Measurements from ENCODE around the gene PSMD10. TPM values are rescaled to one million over a fixed set of nuclear protein-coding genes. Genes with fewer than 3 reads are reported as not detected.
A peak's percentile ranks its signal among the peaks of the same experiment; 100 is the strongest.

PSMD10 gene
- total and polyA plus RNA-seq, 8 donors, result 7.8 to 22.0 (median 12.9) TPM

- no peak for DNase-seq
- intact Hi-C loops (cut with DNase I), result no loop called here
- Histone ChIP-seq H3K9me3 (no peaks in the 10 kb centered on the region), H3K27me3 (no peaks in the 10 kb centered on the region), H3K4me3 (no peak overlapping the region), H3K27ac (no peak overlapping the region), H3K36me3 (no peaks in the 10 kb centered on the region), H3K4me1 (no peaks in the 10 kb centered on the region)
- 30 to 38% methylated on average over 1 of the region's 1 CpG for WGBS, 2 donors
- no peak for FAIRE-seq
- TF ChIP-seq, protein P1, sequence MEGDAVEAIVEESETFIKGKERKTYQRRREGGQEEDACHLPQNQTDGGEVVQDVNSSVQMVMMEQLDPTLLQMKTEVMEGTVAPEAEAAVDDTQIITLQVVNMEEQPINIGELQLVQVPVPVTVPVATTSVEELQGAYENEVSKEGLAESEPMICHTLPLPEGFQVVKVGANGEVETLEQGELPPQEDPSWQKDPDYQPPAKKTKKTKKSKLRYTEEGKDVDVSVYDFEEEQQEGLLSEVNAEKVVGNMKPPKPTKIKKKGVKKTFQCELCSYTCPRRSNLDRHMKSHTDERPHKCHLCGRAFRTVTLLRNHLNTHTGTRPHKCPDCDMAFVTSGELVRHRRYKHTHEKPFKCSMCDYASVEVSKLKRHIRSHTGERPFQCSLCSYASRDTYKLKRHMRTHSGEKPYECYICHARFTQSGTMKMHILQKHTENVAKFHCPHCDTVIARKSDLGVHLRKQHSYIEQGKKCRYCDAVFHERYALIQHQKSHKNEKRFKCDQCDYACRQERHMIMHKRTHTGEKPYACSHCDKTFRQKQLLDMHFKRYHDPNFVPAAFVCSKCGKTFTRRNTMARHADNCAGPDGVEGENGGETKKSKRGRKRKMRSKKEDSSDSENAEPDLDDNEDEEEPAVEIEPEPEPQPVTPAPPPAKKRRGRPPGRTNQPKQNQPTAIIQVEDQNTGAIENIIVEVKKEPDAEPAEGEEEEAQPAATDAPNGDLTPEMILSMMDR (IDR thresholded peaks at IDR 0.05), result no peak
- ATAC-seq, result no peak
Measured at GRCh38 chrX:108068121-108068520, 23.2 kb downstream of the PSMD10 start.

DNA sequence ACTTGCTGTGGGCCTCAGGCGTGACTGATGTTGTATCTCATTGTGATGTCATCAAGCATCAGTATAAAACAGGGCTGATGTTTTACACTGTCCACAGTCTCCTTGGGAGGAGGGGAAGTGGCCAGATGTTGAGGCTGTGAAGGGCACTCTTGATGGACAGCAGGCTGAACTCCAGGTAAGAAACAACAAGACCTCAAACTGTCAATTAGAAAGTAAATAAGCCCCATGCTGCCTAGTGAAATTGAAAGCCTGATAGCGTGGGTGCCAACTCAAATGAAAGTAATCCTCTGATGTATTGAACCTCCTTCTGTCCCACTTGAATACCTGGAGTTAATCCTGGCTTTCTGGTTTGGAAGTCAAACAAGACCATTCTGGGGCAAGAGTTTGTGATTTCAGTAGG lies 26.7 kb downstream of the PSMD10 start:
- intact Hi-C loops (cut with DNase I), result loop anchor here in 1 of 3 donors (5.0 kb wide), 1 partner anchor 37 kb away; no protein-coding TSS in a partner anchor
- no peaks in the 10 kb centered on the region for H3K27me3 ChIP-seq
- H3K36me3 ChIP-seq, result no peaks in the 10 kb centered on the region
- TF ChIP-seq, protein P1 (IDR thresholded peaks at IDR 0.05), result no peak
- WGBS, 2 donors, result 80 to 81% methylated on average over 2 of the region's 2 CpGs
- no peaks in the 10 kb centered on the region for H3K9me3 ChIP-seq
- DNase-seq, result no peak
- no peak overlapping the region for H3K4me3 ChIP-seq
- no peak for ATAC-seq
- H3K4me1 ChIP-seq, result no peaks in the 10 kb centered on the region
- H3K27ac ChIP-seq, result no peak overlapping the region
- FAIRE-seq, result no peak

DNA sequence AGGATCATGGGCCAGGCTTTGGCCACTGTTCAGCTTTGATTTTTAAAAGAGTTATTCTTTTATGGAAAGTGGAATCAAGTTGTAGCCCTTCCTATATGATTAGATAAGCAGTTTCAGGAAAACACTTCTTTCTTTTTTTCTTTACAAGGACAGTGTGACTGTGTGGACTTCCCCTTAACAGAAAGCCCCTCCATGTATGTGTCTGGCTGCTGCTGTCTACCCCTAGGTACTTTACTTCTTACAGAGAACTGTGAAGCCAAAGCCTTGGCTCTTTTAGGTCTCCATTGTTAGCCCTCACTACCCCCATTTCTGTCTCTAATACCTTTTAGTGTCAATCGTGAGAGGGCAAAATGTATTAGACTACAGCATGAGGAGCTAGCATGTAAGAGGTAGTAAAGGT lies 27.3 kb downstream of the PSMD10 start:
- Histone ChIP-seq H3K27me3 (no peaks in the 10 kb centered on the region), H3K36me3 (no peaks in the 10 kb centered on the region), H3K27ac (no peak overlapping the region), H3K4me3 (no peak overlapping the region), H3K9me3 (no peaks in the 10 kb centered on the region), H3K4me1 (no peaks in the 10 kb centered on the region)
- FAIRE-seq, result no peak
- no peak for ATAC-seq
- TF ChIP-seq, protein P1 (IDR thresholded peaks at IDR 0.05), result no peak
- intact Hi-C loops (cut with DNase I), result loop anchor here in 1 of 3 donors (5.0 kb wide), 1 partner anchor 37 kb away; no protein-coding TSS in a partner anchor
- 44 to 55% methylated on average over 1 of the region's 1 CpG for WGBS, 2 donors
- no peak for DNase-seq

GRCh38 chrX:108059801-108060200 lies 31.5 kb downstream of the PSMD10 start:
- 71 to 73% methylated on average over 1 of the region's 1 CpG for WGBS, 2 donors
- Histone ChIP-seq H3K9me3 (no peaks in the 10 kb centered on the region), H3K27ac (no peak overlapping the region), H3K4me1 (no peaks in the 10 kb centered on the region), H3K36me3 (no peaks in the 10 kb centered on the region), H3K4me3 (no peak overlapping the region), H3K27me3 (no peaks in the 10 kb centered on the region)
- DNase-seq (no peak), FAIRE-seq (no peak), ATAC-seq (no peak)
- intact Hi-C loops (cut with DNase I), result loop anchor here in 1 of 3 donors (5.0 kb wide), 1 partner anchor 32 kb away; no protein-coding TSS in a partner anchor
- TF ChIP-seq, protein P1 (IDR thresholded peaks at IDR 0.05), result no peak

GRCh38 chrX:108055546-108055945 lies 35.8 kb downstream of the PSMD10 start:
- Histone ChIP-seq H3K27ac (no peak overlapping the region), H3K4me1 (no peaks in the 10 kb centered on the region), H3K27me3 (peaks cover 0 to 16% (median 4%) of the 10 kb centered on the region in 4 donors), H3K9me3 (no peaks in the 10 kb centered on the region), H3K36me3 (no peaks in the 10 kb centered on the region), H3K4me3 (no peak overlapping the region)
- no peak for DNase-seq
- peak; percentile 56 for FAIRE-seq
- intact Hi-C loops (cut with DNase I), result no loop called here
- no peak for ATAC-seq
- TF ChIP-seq, protein P1 (IDR thresholded peaks at IDR 0.05), result no peak

Data from pancreas (tissue), 10 donors.